Colonic mucosa (tissue), 4 donors: Measurements from ENCODE around the gene SBNO1. TPM values are rescaled to one million over a fixed set of nuclear protein-coding genes. Genes with fewer than 3 reads are reported as not detected.
A peak's percentile ranks its signal among the peaks of the same experiment; 100 is the strongest.
"Not testable (repeated sequence)": the region's sequence is repeated elsewhere in the genome, so short reads cannot be mapped to it uniquely, and the experiment has no call there.

ENCODE experiments used
- DNase-seq: peaks from one replicate; pipeline ENCODE4 v3.0.0-alpha.2; 2020
- H3K27ac ChIP-seq: fragments of 200-600 bp; one replicate; pipeline ENCODE4 v1.8.0; 2021
- H3K27me3 ChIP-seq: fragments of 200-600 bp; one replicate; pipeline ENCODE4 v1.8.0; 2021
- H3K36me3 ChIP-seq: fragments of 200-600 bp; one replicate; pipeline ENCODE4 v1.8.0; 2021
- H3K4me1 ChIP-seq: fragments of 200-600 bp; one replicate; pipeline ENCODE4 v1.8.0; 2021; ENCODE audit warnings: mild to moderate bottlenecking
- H3K4me3 ChIP-seq: fragments of 200-600 bp; one replicate; pipeline ENCODE4 v1.8.0; 2021
- H3K9ac ChIP-seq, 2 donors: one replicate each; pipeline ENCODE4 v1.7.0; 2013; ENCODE audit warnings: control low read depth in 2 of 2, low read depth in 2 of 2, low read length in 2 of 2
- H3K9me3 ChIP-seq: fragments of 200-600 bp; one replicate; pipeline ENCODE4 v1.8.0; 2021
- intact Hi-C: fragments of 100-400 bp; cut with DNase I; formaldehyde crosslinking; loops from one replicate; pipeline ENCODE4 v1.14.1; 2022
- total RNA-seq, 2 donors: library from RNA; stranded (reverse); fragmentation: NEBNext Ultra II Directional in 1 of 2; extraction: Animal tissue kit (Norgen Biotek cat#: 25700) in 1 of 2; gene quantifications; one replicate each; pipeline ENCODE4 v1.2.1, GENCODE V29; 2021
- TF ChIP-seq, protein P1 (sequence below): fragments of 200-600 bp; IDR thresholded peaks from one replicate; pipeline ENCODE4 v1.8.0; 2022; ENCODE audit warnings: antibody characterized with exemption, mild to moderate bottlenecking
- donor health status: healthy.
- donor health status: DM: no; HTN: no; CAD: no.
- donor health status: DM: no; HTN: no; CAD: no.

SBNO1 gene
- total RNA-seq, 2 donors from 2014 or later, result 36.5 to 37.3 TPM

DNA sequence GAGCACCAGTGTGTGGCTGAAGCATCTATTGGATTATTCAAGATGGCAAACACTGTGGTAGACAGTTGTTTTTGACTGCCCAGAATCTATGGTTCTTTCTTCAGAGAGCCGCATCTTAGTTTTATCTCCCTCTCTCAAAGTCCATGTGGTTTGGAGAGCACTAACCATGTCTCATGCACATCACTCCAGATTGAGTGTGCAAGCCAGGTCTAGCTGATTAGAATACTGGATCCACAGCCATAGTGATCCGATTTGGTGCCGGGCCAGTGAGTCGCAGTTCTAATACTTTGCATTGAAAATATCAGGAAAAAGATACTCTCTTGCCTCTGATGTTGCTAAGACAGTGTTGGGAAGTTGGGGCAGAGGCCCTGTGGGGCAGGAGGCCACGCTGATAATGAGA lies 4.6 kb upstream of the SBNO1 start:
- intact Hi-C loops, result no loop called here

DNA sequence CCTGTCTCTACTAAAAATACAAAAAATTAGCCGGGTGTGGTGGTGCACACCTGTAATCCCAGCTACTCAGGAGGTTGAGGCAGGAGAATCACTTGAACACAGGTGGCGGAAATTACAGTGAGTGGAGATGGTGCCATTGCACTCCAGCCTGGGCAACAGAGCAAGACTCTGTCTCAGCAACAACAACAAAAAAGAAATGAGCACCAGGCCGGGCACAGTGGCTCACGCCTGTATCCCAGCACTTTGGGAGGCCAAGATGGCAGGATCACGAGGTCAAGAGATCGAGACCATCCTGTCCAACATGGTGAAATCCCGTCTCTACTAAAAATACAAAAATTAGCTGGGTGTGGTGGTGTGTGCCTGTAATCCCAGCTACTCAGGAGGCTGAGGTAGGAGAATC lies 3.8 kb upstream of the SBNO1 start:
- H3K4me3 ChIP-seq, DNase-seq, H3K4me1 ChIP-seq, H3K9me3 ChIP-seq, H3K36me3 ChIP-seq, H3K27ac ChIP-seq, H3K9ac ChIP-seq, H3K27me3 ChIP-seq, intact Hi-C loops: not testable (repeated sequence)

More for the DNA sequence above, 4.6 kb upstream of the SBNO1 start:
- Histone ChIP-seq H3K27me3 (no peaks in the 10 kb centered on the region), H3K36me3 (no peaks in the 10 kb centered on the region), H3K4me1 (no peaks in the 10 kb centered on the region), H3K9me3 (no peaks in the 10 kb centered on the region), H3K4me3 (no peak overlapping the region), H3K27ac (no peak overlapping the region), H3K9ac (no peak overlapping the region)
- TF ChIP-seq, protein P1, sequence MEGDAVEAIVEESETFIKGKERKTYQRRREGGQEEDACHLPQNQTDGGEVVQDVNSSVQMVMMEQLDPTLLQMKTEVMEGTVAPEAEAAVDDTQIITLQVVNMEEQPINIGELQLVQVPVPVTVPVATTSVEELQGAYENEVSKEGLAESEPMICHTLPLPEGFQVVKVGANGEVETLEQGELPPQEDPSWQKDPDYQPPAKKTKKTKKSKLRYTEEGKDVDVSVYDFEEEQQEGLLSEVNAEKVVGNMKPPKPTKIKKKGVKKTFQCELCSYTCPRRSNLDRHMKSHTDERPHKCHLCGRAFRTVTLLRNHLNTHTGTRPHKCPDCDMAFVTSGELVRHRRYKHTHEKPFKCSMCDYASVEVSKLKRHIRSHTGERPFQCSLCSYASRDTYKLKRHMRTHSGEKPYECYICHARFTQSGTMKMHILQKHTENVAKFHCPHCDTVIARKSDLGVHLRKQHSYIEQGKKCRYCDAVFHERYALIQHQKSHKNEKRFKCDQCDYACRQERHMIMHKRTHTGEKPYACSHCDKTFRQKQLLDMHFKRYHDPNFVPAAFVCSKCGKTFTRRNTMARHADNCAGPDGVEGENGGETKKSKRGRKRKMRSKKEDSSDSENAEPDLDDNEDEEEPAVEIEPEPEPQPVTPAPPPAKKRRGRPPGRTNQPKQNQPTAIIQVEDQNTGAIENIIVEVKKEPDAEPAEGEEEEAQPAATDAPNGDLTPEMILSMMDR, result no peak
- no peak for DNase-seq

DNA sequence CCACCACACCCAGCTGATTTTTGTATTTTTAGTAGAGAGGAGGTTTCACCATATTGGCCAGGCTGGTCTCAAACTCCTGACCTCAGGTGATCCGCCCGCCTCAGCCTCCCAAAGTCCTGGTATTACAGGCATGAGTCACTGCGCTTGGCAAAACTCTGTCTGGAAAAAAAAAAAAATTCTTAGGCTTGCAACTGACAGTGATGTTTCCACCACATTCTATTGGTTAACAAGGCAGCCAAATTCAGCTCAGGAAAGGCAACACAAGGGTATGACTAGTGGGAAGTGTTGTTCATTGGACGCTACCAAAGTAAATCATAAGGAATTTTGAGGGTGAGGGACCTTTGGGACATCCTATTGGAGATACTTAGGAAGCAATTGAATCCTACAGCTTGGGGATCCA lies 2.9 kb upstream of the SBNO1 start:
- Histone ChIP-seq H3K27me3 (no peaks in the 10 kb centered on the region), H3K4me1 (peaks cover 6% of the 10 kb centered on the region), H3K9ac (no peak overlapping the region), H3K27ac (no peak overlapping the region), H3K4me3 (no peak overlapping the region), H3K9me3 (no peaks in the 10 kb centered on the region), H3K36me3 (no peaks in the 10 kb centered on the region)
- TF ChIP-seq, protein P1, result no peak
- no peak for DNase-seq
- intact Hi-C loops, result no loop called here

DNA sequence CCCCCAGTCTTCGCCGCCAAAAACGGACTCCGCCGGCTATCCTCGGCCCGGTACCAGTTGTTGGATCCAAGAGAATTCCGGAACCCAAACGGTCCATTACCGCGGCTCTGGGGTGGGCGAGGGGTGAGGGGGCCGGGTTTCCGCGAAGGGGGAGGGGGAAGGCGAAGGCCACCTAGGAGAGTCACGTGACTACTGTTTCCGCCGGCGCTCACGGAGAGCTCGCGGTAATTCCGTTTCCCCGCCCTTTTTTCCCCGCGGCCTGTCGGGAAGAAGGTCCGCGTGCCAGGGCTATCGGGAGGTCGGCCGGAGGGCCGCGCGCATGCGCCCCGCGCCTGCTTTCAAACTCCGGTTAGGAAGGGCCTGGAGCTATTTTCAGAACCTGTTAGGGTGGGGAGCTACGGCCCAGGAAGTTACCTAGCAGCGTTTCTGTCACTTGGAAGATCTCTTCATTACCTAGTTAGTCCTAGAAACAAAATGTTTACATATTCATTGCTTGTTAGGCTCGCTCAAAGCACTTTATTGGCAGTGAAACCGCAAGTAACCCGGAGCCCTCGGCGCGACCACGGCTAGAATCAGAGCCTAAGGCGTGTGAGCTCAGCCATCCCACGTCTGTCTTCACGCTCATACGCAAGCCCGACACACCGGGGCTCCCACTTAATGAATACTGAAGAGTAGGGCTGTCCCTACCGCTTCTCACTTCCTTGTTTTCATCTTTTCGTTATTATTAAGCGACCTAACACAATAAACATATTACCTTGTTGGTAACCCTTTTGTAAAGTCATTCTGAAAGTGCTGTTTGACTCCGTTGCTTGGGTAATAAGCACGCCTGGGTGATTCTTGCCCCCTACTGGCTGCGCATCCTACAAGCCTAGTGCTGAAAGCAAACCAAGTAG lies 624 bp upstream of the SBNO1 start:
- peak overlapping the region; percentile 86 for H3K4me3 ChIP-seq
- H3K27me3 ChIP-seq, result no peaks in the 10 kb centered on the region
- TF ChIP-seq, protein P1, result peak; percentile 68
- H3K36me3 ChIP-seq, result no peaks in the 10 kb centered on the region
- peak overlapping the region; percentile 72 to 97 for H3K9ac ChIP-seq
- peak overlapping the region; percentile 97 for H3K27ac ChIP-seq
- peaks cover 6% of the 10 kb centered on the region for H3K4me1 ChIP-seq
- intact Hi-C loops, result no loop called here
- DNase-seq, result peak; percentile 98
- no peaks in the 10 kb centered on the region for H3K9me3 ChIP-seq

DNA sequence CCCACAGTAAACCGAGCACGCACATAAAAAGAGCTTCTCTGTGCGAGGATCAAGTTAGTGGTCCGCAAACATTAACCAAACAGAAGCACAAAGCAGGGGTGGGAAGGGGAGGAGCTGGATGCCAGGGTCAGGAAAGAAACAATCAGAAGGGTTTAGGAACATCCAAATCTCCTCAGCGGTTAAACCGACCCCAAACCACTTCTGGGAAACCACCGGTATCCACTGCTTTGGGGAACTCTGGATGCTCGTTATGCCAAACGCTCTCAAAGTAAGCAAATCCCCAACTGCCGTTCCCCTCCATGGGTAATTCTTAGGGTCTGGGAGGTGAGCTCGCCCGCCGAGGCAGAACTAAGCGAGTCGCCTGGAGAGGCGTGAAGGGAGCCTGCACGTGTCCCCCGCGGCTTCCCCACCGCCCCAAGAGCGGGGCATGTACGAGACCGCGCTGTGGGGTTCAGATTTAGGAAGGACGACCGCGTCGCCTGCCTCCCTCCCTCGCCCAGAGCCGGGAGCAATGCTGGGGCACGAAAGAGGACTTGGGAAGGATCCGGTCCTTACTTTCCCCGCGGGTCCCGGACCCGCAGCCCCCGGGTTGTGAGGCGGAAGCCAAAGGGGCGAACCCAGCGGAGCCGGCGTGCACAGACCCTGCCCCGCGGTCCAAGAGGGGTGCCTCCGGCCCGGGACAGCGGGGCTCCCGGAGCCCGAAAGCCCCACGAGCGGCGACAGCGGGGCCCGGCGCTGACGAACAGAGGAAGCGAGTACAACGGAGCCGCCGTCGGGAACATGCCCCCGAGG lies 711 bp downstream of the SBNO1 start:
- peaks cover 6% of the 10 kb centered on the region for H3K4me1 ChIP-seq
- no peaks in the 10 kb centered on the region for H3K36me3 ChIP-seq
- no peaks in the 10 kb centered on the region for H3K9me3 ChIP-seq
- H3K27me3 ChIP-seq, result no peaks in the 10 kb centered on the region
- H3K9ac ChIP-seq, result peak overlapping the region; percentile 63 to 97
- TF ChIP-seq, protein P1, result no peak
- H3K4me3 ChIP-seq, result peak overlapping the region; percentile 86
- H3K27ac ChIP-seq, result peak overlapping the region; percentile 97
- DNase-seq, result peak; percentile 65
- intact Hi-C loops, result no loop called here
